HCT116 (cell line): ENCODE results near the gene DCLRE1C.

Experiments used
- CEBPB ChIP-seq: IDR thresholded peaks from 2 replicates; pipeline ENCODE4 v1.6.1; 2012; ENCODE audit warnings: low read depth
- EZH2 ChIP-seq: fragments of 200-600 bp; sonication (generic); IDR thresholded peaks from 2 replicates; pipeline ENCODE4 v1.6.1; 2017; ENCODE audit warnings: antibody characterized with exemption, mixed run types
- EZH2phosphoT487 ChIP-seq: fragments of 200-600 bp; IDR thresholded peaks from 2 replicates; pipeline ENCODE4 v1.6.1; 2018; ENCODE audit warnings: antibody characterized with exemption, borderline replicate concordance
- MAX ChIP-seq: IDR thresholded peaks from 2 replicates; pipeline ENCODE4 v1.6.1; 2012
- POLR2A ChIP-seq: IDR thresholded peaks from 2 replicates; pipeline ENCODE4 v1.7.0; 2011; ENCODE audit warnings: borderline replicate concordance; ENCODE audit not compliant: insufficient read depth, insufficient read length; ENCODE audit errors: extremely low read depth
- ZNF274 ChIP-seq: fragments of 200-500 bp; sonication (Bioruptor generic); IDR thresholded peaks from 2 replicates; pipeline ENCODE4 v1.6.1; 2014; ENCODE audit warnings: mild to moderate bottlenecking, low read depth, low read length, inconsistent platforms
- TF ChIP-seq, protein P1 (sequence below), 3 experiments: fragments of 200-600 bp in 1 of 3; sonication (generic) in 1 of 3; IDR thresholded peaks in 2 of 3; conservative IDR thresholded peaks in 1 of 3; 2 replicates each; pipeline ENCODE4 v1.5.1; 2012 to 2017; ENCODE audit warnings: low read depth in 2 of 3, low read length in 2 of 3, antibody characterized with exemption in 1 of 3, borderline replicate concordance in 1 of 3, control low read depth in 1 of 3, mild to moderate bottlenecking in 1 of 3, mixed read lengths in 1 of 3, mixed run types in 1 of 3, moderate library complexity in 1 of 3; ENCODE audit not compliant: insufficient read depth in 1 of 3
- TF ChIP-seq, protein P2 (sequence below): IDR thresholded peaks from 2 replicates; pipeline ENCODE4 v1.6.1; 2012; ENCODE audit warnings: low read depth

DNA sequence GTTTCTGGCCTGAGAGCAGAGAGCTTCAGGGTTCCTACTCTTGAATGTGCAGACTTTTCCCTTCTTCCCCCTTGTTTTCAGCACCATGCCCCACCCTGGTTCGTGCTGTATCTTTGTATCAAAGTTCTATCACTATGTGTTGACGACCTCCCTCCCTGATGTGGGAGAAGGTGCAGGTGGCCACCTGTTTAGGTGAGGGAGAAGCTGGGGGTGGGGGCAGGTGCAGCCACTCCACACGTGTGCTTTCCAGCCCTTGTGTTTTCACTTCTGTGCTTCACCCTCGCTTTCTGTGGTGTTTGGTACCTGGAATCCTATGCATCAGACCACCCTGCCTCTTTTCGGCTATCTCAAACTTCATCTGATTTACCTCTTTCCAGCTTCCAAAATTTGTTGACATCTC is 94.9 kb downstream of the DCLRE1C start:
- TF ChIP-seq, protein P1, sequence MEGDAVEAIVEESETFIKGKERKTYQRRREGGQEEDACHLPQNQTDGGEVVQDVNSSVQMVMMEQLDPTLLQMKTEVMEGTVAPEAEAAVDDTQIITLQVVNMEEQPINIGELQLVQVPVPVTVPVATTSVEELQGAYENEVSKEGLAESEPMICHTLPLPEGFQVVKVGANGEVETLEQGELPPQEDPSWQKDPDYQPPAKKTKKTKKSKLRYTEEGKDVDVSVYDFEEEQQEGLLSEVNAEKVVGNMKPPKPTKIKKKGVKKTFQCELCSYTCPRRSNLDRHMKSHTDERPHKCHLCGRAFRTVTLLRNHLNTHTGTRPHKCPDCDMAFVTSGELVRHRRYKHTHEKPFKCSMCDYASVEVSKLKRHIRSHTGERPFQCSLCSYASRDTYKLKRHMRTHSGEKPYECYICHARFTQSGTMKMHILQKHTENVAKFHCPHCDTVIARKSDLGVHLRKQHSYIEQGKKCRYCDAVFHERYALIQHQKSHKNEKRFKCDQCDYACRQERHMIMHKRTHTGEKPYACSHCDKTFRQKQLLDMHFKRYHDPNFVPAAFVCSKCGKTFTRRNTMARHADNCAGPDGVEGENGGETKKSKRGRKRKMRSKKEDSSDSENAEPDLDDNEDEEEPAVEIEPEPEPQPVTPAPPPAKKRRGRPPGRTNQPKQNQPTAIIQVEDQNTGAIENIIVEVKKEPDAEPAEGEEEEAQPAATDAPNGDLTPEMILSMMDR (IDR thresholded peaks at IDR 0.05 in 2 of 3, conservative IDR thresholded peaks at IDR 0.05 in 1 of 3; ENCODE audit: borderline replicate concordance in 1 of 3, insufficient read depth in 1 of 3, low read depth in 2 of 3, low read length in 2 of 3): no peak
- TF ChIP-seq, protein P2, sequence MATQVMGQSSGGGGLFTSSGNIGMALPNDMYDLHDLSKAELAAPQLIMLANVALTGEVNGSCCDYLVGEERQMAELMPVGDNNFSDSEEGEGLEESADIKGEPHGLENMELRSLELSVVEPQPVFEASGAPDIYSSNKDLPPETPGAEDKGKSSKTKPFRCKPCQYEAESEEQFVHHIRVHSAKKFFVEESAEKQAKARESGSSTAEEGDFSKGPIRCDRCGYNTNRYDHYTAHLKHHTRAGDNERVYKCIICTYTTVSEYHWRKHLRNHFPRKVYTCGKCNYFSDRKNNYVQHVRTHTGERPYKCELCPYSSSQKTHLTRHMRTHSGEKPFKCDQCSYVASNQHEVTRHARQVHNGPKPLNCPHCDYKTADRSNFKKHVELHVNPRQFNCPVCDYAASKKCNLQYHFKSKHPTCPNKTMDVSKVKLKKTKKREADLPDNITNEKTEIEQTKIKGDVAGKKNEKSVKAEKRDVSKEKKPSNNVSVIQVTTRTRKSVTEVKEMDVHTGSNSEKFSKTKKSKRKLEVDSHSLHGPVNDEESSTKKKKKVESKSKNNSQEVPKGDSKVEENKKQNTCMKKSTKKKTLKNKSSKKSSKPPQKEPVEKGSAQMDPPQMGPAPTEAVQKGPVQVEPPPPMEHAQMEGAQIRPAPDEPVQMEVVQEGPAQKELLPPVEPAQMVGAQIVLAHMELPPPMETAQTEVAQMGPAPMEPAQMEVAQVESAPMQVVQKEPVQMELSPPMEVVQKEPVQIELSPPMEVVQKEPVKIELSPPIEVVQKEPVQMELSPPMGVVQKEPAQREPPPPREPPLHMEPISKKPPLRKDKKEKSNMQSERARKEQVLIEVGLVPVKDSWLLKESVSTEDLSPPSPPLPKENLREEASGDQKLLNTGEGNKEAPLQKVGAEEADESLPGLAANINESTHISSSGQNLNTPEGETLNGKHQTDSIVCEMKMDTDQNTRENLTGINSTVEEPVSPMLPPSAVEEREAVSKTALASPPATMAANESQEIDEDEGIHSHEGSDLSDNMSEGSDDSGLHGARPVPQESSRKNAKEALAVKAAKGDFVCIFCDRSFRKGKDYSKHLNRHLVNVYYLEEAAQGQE: no peak
- TF ChIP-seq ZNF274: no peak
- TF ChIP-seq POLR2A: no peak
- TF ChIP-seq EZH2phosphoT487: no peak
- no peak for TF ChIP-seq MAX
- TF ChIP-seq CEBPB: no peak
- TF ChIP-seq EZH2: no peak
